Endothelial cell of umbilical vein (primary cell): ENCODE measurements around the gene GARIN5B.

Source experiments
- EZH2 ChIP-seq: IDR thresholded peaks from 2 replicates; pipeline ENCODE4 v1.6.1; 2012; ENCODE audit warnings: borderline replicate concordance, low read depth, mild to moderate bottlenecking, moderate library complexity, low read length, inconsistent platforms; ENCODE audit not compliant: severe bottlenecking
- POLR2A ChIP-seq: IDR thresholded peaks from 2 replicates; pipeline ENCODE4 v1.6.1; 2012; ENCODE audit warnings: low read depth, mild to moderate bottlenecking, control low read depth, low read length
- POLR2AphosphoS5 ChIP-seq: IDR thresholded peaks from 2 replicates; pipeline ENCODE4 v1.6.1; 2012; ENCODE audit warnings: low read depth, mild to moderate bottlenecking, control low read depth, low read length, moderate library complexity; ENCODE audit not compliant: insufficient read depth
- TF ChIP-seq, protein P1 (sequence below), 2 donors: IDR thresholded peaks; 1 replicate in 1 of 2; 2 replicates in 1 of 2; pipeline ENCODE4 v1.5.1; 2011; ENCODE audit warnings: low read length in 2 of 2, mild to moderate bottlenecking in 2 of 2, moderate library complexity in 2 of 2, control low read depth in 1 of 2, inconsistent platforms in 1 of 2, low read depth in 1 of 2; ENCODE audit not compliant: insufficient read depth in 1 of 2; ENCODE audit errors: extremely low read depth in 1 of 2

DNA sequence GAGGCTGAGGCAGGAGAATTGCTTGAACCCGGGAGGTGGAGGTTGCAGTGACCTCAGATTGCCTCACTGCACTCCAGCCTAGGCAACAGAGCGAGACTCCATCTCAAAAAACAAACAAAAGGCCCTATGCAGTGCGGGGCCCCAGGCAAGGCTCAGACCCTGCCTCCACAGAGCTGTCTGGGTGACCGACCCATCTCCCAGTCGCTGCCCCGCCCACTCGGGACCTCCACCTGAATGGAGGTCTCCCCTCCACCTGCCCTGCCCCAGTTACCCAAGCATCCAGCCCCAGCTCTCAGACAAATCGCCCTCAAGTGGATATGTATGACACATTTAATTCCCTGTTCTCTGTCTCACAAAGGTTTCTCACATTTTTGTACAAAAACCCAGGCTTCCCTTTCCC lies 2.2 kb upstream of the GARIN5B start:
- TF ChIP-seq EZH2: no peak
- TF ChIP-seq, protein P1, sequence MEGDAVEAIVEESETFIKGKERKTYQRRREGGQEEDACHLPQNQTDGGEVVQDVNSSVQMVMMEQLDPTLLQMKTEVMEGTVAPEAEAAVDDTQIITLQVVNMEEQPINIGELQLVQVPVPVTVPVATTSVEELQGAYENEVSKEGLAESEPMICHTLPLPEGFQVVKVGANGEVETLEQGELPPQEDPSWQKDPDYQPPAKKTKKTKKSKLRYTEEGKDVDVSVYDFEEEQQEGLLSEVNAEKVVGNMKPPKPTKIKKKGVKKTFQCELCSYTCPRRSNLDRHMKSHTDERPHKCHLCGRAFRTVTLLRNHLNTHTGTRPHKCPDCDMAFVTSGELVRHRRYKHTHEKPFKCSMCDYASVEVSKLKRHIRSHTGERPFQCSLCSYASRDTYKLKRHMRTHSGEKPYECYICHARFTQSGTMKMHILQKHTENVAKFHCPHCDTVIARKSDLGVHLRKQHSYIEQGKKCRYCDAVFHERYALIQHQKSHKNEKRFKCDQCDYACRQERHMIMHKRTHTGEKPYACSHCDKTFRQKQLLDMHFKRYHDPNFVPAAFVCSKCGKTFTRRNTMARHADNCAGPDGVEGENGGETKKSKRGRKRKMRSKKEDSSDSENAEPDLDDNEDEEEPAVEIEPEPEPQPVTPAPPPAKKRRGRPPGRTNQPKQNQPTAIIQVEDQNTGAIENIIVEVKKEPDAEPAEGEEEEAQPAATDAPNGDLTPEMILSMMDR (IDR thresholded peaks at IDR 0.05; ENCODE audit: extremely low read depth in 1 of 2, insufficient read depth in 1 of 2, low read depth in 1 of 2, low read length in 2 of 2): no peak
- TF ChIP-seq POLR2A: no peak
- TF ChIP-seq POLR2AphosphoS5: no peak
